Retinal pigment epithelial cell (primary cell): Measurements from ENCODE around the gene NAGA.

Experiments used
- DNase-seq: peaks from one replicate; pipeline ENCODE4 v3.0.0-alpha.2; 2010; ENCODE audit warnings: low read depth
- H3K4me3 ChIP-seq: 2 replicates; pipeline ENCODE4 v1.5.1; 2011; ENCODE audit warnings: mild to moderate bottlenecking, low read length, control low read depth, moderate library complexity
- TF ChIP-seq, protein P1 (sequence below): conservative IDR thresholded peaks from 2 replicates; pipeline ENCODE4 v1.5.1; 2011; ENCODE audit warnings: low read depth, low read length, control low read depth, inconsistent platforms

NAGA gene

DNA sequence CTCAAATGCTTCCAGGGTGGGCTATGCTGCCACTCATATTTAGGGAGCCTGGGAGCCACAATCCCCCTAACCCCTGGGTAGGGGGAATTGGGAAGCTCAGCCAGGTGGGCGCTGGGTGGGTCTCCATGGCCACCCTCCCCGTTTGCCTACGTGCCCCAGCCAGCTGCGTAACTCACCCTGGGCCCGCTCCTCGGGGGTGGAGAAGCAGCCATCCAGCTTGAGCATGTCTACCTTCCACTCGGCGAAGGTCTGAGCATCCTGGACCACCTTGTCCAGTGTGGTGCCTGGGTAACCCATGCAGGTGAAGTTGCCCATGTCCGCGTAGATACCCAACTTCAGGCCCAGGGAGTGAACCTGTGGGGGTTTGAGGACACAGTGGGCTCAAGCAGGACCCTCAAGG is 3.7 kb downstream of the NAGA start:
- no peak for DNase-seq
- H3K4me3 ChIP-seq, result no peak overlapping the region
- TF ChIP-seq, protein P1, sequence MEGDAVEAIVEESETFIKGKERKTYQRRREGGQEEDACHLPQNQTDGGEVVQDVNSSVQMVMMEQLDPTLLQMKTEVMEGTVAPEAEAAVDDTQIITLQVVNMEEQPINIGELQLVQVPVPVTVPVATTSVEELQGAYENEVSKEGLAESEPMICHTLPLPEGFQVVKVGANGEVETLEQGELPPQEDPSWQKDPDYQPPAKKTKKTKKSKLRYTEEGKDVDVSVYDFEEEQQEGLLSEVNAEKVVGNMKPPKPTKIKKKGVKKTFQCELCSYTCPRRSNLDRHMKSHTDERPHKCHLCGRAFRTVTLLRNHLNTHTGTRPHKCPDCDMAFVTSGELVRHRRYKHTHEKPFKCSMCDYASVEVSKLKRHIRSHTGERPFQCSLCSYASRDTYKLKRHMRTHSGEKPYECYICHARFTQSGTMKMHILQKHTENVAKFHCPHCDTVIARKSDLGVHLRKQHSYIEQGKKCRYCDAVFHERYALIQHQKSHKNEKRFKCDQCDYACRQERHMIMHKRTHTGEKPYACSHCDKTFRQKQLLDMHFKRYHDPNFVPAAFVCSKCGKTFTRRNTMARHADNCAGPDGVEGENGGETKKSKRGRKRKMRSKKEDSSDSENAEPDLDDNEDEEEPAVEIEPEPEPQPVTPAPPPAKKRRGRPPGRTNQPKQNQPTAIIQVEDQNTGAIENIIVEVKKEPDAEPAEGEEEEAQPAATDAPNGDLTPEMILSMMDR, result no peak

DNA sequence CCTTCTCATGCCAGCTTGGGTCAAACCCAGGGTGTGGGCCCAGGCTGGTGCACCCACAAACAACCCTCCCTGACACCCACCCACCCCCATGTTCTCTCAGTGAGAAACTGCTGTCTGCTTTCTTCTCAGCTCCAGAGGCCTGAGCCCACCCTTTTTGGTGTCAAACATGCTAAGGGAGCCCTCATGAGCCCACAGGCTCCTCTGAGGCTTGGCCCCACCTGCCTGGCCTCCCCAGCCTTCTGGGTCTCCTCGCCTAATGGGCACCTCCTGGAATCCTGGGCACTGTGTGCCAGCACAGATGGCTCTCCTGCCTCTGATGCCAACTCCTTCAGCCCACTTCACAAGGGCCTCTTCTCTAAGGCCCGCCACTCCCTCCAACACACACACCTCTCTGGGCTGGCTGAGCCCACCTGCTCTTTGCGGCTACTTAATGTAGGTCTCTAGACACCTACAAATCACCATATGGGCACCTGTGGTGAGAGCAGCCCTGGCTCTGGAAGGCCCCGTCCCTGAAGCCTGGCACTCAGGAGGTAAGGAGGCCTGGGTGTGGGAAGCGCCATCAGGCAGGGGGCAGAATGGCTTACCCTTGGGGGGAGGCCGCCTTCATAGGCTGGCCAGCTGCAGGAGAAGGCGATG is 4.4 kb downstream of the NAGA start:
- no peak overlapping the region for H3K4me3 ChIP-seq
- no peak for DNase-seq
- TF ChIP-seq, protein P1, result no peak

DNA sequence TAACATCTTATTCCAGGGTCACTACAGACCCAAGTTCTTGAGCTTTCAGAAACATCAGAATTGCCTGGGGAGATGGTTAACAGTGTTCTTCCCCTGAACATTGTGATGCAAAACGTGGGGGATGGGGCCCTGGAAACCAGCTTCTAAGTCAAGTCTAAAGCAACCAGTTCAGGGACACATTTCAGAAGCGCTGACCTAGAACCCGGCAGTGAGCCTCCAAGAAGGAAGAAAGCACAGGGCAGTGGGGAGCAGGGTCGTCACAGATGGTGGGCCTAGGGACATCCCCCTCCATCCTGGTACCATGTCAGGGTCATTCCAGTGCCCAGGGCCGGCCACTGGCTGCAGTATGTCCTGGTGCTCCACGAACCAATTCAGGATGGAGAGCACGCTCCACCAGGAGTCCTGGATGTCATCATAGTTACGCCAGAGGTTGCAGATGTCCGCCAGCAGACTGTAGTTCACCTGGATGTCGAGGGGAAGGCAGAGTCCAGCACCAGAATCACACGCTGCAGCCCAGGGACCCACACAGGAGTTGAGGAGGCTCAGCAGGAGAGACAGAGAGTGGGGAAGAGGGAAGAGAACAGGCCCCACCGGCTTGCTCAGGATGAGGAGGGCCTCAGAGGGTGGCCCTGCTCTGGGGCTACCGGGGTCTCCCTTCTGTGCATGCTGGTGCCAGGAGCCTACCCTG is 5.0 kb downstream of the NAGA start:
- TF ChIP-seq, protein P1, result no peak
- no peak for DNase-seq

DNA sequence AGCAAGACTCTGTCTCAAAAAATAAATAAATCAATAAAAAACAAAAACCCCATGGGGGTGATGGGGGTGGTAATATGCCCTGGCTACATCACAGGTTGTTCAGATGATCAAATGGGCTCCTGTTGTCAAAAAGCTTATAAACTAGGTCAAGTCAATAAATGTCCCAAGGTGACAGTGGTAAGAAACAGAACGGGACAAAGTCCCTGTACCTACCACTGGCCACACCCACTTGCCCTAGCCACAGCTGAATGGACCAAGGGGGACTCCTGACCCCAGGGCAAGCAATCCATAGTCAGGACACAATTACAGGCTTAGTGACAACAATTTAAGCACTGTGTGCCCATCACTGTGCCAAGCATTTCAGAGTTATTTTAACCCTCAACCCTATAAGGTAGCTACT is 6.0 kb downstream of the NAGA start:
- H3K4me3 ChIP-seq, result no peak overlapping the region
- DNase-seq, result no peak
- TF ChIP-seq, protein P1, result no peak

More for the DNA sequence above, 5.0 kb downstream of the NAGA start:
- H3K4me3 ChIP-seq, result no peak overlapping the region

DNA sequence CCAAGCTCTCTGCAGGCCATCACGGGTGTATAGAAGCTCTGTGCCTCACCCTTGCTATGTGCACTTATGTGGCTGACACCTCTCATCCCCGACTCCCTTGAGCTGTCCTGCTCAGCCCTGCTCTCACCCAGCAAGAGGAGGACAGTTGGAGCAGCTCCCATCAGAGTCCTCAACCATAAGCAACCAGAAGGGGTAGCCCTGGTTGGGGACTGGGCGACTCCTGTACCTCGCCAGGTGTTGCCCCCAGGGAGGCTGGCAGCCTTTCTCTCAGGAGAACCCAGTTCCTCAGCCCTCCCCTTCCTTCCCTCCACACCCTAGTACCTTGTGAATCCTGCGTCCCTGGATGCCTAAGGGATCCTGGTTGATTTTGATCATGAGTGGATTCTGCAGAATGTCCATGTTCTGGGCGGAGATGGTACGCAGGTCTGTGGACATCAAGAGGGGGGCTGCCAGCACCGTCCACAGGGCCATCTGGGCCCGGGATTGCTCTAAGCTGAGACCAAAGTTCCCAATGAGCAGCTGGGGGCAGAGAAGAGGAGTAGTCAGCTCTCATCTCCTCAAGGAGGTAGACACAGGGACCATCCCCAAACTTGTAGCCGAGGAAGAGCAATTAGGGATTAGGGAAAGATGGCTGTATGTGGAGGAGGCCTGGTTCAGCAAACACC is 8.0 kb downstream of the NAGA start:
- TF ChIP-seq, protein P1, result no peak
- no peak overlapping the region for H3K4me3 ChIP-seq
- DNase-seq, result no peak

DNA sequence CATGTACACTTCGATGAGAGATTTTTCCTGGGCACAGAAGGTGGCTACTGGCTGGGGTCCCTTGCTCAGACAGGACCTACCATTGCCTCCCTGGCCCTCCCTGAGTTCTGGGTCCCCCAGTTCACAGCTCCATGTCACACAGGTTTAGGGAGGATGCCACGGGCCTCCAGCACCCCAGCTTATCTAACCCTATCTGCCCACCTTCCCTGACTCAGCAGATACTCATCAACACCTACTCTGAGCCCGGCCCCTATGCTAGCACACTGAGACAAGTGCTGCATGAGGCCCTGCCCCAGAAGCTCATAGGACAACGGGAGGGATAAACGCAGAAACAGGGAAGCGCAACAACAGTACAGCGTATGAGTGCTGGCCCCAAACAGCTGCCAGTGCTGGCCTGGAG is 9.6 kb downstream of the NAGA start:
- TF ChIP-seq, protein P1, result no peak
- no peak for DNase-seq
- H3K4me3 ChIP-seq, result no peak overlapping the region
